K562 treated with DMSO at 1 percent for 4 hours (cell line): ENCODE results near the gene PRKCA. TPM values are rescaled to one million over a fixed set of nuclear protein-coding genes. Genes with fewer than 3 reads are reported as not detected.

Experiments used
- total RNA-seq: library from RNA; unstranded; fragments of 300-600 nt; gene quantifications from 2 replicates; pipeline ENCODE4 v1.2.3, GENCODE V29; 2022; ENCODE audit not compliant: insufficient read depth

PRKCA gene
- 22.0 and 25.2 TPM in 2 replicates for total RNA-seq

GRCh38 chr17:66301864-66302741 is at the start of gene PRKCA:
Gene PRKCA, plus strand, starts transcription at chr17:66302613.

GRCh38 chr17:66834919-66835454 is 532.6 kb downstream of the PRKCA start, which contains the start of gene CACNG5:
Gene CACNG5, plus strand, starts transcription at chr17:66835117. Its CDS starts 42,216 bp downstream, at chr17:66877333.

Other genes starting within 250 kb of the PRKCA start
- gene CEP112, start 110.5 kb upstream of the PRKCA start, total RNA-seq: not detected in 2 replicates
- gene APOH, start 73.2 kb upstream of the PRKCA start, total RNA-seq: not detected in 2 replicates